ENCODE results near the gene PHF21A. TPM values are rescaled to one million over a fixed set of nuclear protein-coding genes. Genes with fewer than 3 reads are reported as not detected.

Gene PHF21A
- total and polyA plus RNA-seq, 2 of the 13 experiments (the other 11 are each of a cell fraction or from before 2014, with no cell fraction given): 4.1 to 34.6 TPM

GRCh38 chr11:46121301-46121723 is at the start of gene PHF21A (continued):
- peak; percentile 87 for TF ChIP-seq CHD2 (IDR thresholded peaks at IDR 0.05; ENCODE audit: low read depth, low read length)
- TF ChIP-seq RBM22 (optimal IDR thresholded peaks at IDR 0.05; ENCODE audit: low read length): no peak
- TF ChIP-seq MXI1 (IDR thresholded peaks at IDR 0.05; ENCODE audit: borderline replicate concordance, low read depth, low read length): peak; percentile 36; the same call in 1 of the 3 replicates
- TF ChIP-seq ZFX (CRISPR knock-in tag; IDR thresholded peaks at IDR 0.05; ENCODE audit: low read depth): peak; percentile 58
- TF ChIP-seq ZNF263 (CRISPR knock-in tag; IDR thresholded peaks at IDR 0.05): peak; percentile 88
- TF ChIP-seq, protein P1, sequence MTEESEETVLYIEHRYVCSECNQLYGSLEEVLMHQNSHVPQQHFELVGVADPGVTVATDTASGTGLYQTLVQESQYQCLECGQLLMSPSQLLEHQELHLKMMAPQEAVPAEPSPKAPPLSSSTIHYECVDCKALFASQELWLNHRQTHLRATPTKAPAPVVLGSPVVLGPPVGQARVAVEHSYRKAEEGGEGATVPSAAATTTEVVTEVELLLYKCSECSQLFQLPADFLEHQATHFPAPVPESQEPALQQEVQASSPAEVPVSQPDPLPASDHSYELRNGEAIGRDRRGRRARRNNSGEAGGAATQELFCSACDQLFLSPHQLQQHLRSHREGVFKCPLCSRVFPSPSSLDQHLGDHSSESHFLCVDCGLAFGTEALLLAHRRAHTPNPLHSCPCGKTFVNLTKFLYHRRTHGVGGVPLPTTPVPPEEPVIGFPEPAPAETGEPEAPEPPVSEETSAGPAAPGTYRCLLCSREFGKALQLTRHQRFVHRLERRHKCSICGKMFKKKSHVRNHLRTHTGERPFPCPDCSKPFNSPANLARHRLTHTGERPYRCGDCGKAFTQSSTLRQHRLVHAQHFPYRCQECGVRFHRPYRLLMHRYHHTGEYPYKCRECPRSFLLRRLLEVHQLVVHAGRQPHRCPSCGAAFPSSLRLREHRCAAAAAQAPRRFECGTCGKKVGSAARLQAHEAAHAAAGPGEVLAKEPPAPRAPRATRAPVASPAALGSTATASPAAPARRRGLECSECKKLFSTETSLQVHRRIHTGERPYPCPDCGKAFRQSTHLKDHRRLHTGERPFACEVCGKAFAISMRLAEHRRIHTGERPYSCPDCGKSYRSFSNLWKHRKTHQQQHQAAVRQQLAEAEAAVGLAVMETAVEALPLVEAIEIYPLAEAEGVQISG (CRISPR knock-in tag; IDR thresholded peaks at IDR 0.05): 0 out of 2 replicates have a peak, but pooled peaks have one; percentile 38
- 0 out of 2 replicates have a peak, but pooled peaks have one; percentile 12 for TF ChIP-seq ZNF331 (CRISPR knock-in tag; IDR thresholded peaks at IDR 0.05)
- peak; percentile 53 for TF ChIP-seq TAF1 (CRISPR knock-in tag; IDR thresholded peaks at IDR 0.05)
- TF ChIP-seq, protein P2, sequence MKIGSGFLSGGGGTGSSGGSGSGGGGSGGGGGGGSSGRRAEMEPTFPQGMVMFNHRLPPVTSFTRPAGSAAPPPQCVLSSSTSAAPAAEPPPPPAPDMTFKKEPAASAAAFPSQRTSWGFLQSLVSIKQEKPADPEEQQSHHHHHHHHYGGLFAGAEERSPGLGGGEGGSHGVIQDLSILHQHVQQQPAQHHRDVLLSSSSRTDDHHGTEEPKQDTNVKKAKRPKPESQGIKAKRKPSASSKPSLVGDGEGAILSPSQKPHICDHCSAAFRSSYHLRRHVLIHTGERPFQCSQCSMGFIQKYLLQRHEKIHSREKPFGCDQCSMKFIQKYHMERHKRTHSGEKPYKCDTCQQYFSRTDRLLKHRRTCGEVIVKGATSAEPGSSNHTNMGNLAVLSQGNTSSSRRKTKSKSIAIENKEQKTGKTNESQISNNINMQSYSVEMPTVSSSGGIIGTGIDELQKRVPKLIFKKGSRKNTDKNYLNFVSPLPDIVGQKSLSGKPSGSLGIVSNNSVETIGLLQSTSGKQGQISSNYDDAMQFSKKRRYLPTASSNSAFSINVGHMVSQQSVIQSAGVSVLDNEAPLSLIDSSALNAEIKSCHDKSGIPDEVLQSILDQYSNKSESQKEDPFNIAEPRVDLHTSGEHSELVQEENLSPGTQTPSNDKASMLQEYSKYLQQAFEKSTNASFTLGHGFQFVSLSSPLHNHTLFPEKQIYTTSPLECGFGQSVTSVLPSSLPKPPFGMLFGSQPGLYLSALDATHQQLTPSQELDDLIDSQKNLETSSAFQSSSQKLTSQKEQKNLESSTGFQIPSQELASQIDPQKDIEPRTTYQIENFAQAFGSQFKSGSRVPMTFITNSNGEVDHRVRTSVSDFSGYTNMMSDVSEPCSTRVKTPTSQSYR (CRISPR knock-in tag; IDR thresholded peaks at IDR 0.05; ENCODE audit: borderline replicate concordance): peak; percentile 61; the same call in 1 of the 2 replicates
- 0 out of 2 replicates have a peak, but pooled peaks have one; percentile 29 for TF ChIP-seq HMG20B (CRISPR knock-in tag; conservative IDR thresholded peaks at IDR 0.05)
- TF ChIP-seq, protein P3, sequence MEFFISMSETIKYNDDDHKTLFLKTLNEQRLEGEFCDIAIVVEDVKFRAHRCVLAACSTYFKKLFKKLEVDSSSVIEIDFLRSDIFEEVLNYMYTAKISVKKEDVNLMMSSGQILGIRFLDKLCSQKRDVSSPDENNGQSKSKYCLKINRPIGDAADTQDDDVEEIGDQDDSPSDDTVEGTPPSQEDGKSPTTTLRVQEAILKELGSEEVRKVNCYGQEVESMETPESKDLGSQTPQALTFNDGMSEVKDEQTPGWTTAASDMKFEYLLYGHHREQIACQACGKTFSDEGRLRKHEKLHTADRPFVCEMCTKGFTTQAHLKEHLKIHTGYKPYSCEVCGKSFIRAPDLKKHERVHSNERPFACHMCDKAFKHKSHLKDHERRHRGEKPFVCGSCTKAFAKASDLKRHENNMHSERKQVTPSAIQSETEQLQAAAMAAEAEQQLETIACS (CRISPR knock-in tag; IDR thresholded peaks at IDR 0.05): peak; percentile 86
- peak; percentile 8; the same call in 1 of the 2 replicates for TF ChIP-seq ZFY (CRISPR knock-in tag; IDR thresholded peaks at IDR 0.05)
- peak; percentile 38 for TF ChIP-seq PATZ1 (CRISPR knock-in tag; IDR thresholded peaks at IDR 0.05)
- peak; percentile 39; the same call in 1 of the 2 replicates for TF ChIP-seq POLR2G (IDR thresholded peaks at IDR 0.05; ENCODE audit: low read depth, low read length)
- TF ChIP-seq SP1 (IDR thresholded peaks at IDR 0.05): no peak
- peak; percentile 27; the same call in 1 of the 2 replicates for TF ChIP-seq SP1 (CRISPR knock-in tag; IDR thresholded peaks at IDR 0.05)
- TF ChIP-seq ZNF12 (CRISPR knock-in tag; IDR thresholded peaks at IDR 0.05): 0 out of 2 replicates have a peak, but pooled peaks have one; percentile 43
- peak; percentile 58; the same call in 1 of the 2 replicates for TF ChIP-seq POLR2AphosphoS5 (IDR thresholded peaks at IDR 0.05; ENCODE audit: low read depth, low read length)
- TF ChIP-seq RBFOX2 (IDR thresholded peaks at IDR 0.05; ENCODE audit: low read depth, low read length): peak; percentile 59
- no peak for TF ChIP-seq RORA (CRISPR knock-in tag; IDR thresholded peaks at IDR 0.05)
- peak; percentile 83; the same call in 1 of the 2 replicates for TF ChIP-seq MAZ (IDR thresholded peaks at IDR 0.05; ENCODE audit: borderline replicate concordance, low read depth, low read length)
- TF ChIP-seq MAZ (CRISPR knock-in tag; IDR thresholded peaks at IDR 0.05; ENCODE audit: low read depth): peak; percentile 20; the same call in 1 of the 2 replicates
